Islet precursor cell (in vitro differentiated cells): ENCODE measurements around the gene PLEKHA8.

ENCODE experiments used
- DNase-seq: peaks from one replicate; pipeline ENCODE4 v3.0.0-alpha.2; 2018

PLEKHA8 gene, protein sequence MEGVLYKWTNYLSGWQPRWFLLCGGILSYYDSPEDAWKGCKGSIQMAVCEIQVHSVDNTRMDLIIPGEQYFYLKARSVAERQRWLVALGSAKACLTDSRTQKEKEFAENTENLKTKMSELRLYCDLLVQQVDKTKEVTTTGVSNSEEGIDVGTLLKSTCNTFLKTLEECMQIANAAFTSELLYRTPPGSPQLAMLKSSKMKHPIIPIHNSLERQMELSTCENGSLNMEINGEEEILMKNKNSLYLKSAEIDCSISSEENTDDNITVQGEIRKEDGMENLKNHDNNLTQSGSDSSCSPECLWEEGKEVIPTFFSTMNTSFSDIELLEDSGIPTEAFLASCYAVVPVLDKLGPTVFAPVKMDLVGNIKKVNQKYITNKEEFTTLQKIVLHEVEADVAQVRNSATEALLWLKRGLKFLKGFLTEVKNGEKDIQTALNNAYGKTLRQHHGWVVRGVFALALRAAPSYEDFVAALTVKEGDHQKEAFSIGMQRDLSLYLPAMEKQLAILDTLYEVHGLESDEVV

GRCh38 chr7:30028216-30028748, at the start of gene PLEKHA8:
PLEKHA8 (plus strand) TSS chr7:30028412; CDS start chr7:30028763, 351 bp downstream.
- DNase-seq: peak; percentile 95

GRCh38 chr7:29980151-29980550, 48.1 kb upstream of the PLEKHA8 start:
- DNase-seq: no peak

GRCh38 chr7:29987083-29987482, 41.1 kb upstream of the PLEKHA8 start:
- no peak for DNase-seq

DNA sequence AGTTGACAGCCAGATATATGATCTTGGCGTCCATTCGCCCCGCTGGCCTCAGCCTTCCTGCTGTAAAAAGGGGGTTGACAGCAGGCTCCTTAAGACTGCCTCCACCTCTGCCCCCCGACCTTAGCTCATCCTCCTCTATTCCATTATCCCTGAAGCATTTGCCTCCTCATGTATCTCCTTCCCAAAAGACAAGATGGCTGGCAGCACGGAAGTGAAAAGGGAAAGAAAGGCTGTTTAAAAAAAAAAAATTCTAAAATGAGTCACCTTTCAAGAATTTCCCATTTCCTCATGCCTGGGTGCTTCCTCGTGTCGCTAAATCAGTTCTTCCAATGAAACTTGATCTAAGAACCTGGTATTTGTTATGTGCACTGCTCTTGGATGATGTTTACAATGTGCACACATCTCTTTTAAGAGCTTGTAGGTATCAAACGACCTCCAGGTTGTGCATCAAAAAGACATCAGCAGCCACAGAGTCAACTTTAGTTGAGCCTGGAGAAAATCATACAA, 40.3 kb upstream of the PLEKHA8 start:
- DNase-seq: peak; percentile 68

- DNase-seq: peak; percentile 82
Measured at GRCh38 chr7:29988424-29989256, 39.6 kb upstream of the PLEKHA8 start.

GRCh38 chr7:29989257-29989995, 38.8 kb upstream of the PLEKHA8 start, which contains the start of gene SCRN1:
SCRN1 (minus strand) TSS chr7:29989801; CDS start chr7:29969067, 20,734 bp downstream.
- DNase-seq: peak; percentile 74

DNA sequence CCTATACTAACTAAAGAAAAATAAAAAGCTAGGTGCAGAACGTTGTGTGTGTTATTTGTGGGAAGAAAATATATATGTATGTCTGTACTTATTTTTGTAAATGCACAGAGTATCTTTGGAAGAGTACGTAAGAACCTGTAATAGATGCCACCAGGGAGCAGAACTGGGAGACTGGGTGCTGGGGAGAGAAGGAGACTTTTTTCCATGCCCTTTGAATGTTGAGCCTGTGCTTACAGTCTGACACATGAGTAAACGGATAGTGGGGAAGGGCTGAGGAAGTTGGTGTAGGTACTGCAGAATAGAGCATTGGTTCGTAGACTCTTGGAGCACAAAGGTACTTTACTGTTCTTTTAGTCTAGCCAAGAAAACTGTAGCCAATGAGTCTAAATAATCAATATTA, 37.3 kb upstream of the PLEKHA8 start:
- no peak for DNase-seq

DNA sequence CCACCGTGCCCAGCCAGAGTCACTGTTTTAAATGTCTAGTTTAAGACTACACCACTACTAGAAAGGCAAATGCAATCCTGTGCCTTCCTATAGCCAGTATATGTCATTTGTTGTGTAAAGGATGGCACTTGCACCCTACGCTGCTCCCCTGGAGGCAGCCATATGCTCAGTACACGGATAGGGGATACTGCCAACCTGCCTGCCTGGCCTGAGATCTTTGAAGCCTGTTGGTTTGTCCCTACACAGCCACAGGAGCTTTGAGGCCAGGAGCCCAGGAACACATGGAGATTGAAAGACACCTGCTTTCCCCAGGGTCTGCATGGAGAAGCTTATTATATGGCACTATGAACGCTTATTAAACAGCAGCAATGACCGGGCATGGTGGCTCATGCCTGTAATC, 36.3 kb upstream of the PLEKHA8 start:
- no peak for DNase-seq

- no peak for DNase-seq
Measured at GRCh38 chr7:29993140-29993539, 35.1 kb upstream of the PLEKHA8 start.

- no peak for DNase-seq
Measured at GRCh38 chr7:29995652-29996051, 32.6 kb upstream of the PLEKHA8 start.

GRCh38 chr7:29996321-29996720, 31.9 kb upstream of the PLEKHA8 start:
- no peak for DNase-seq

DNA sequence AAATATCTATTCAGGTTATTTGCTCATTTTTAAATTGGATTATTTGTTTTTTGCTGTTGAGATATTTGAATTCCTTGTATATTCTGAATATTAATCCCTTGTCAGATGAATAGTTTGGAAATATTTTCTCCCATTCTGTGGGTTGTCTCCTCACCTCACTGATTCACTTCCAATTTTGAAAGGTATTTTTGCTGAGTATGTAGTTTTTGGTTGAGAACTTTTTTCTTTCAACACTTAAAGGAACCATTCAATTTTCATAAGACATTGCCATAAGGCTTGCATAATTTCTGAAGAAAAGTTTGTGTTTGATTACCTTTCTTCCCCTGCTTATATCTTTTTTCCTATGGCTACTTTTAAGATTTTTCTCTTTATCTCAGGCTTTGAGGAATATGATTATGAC, 29.7 kb upstream of the PLEKHA8 start:
- DNase-seq: no peak

DNA sequence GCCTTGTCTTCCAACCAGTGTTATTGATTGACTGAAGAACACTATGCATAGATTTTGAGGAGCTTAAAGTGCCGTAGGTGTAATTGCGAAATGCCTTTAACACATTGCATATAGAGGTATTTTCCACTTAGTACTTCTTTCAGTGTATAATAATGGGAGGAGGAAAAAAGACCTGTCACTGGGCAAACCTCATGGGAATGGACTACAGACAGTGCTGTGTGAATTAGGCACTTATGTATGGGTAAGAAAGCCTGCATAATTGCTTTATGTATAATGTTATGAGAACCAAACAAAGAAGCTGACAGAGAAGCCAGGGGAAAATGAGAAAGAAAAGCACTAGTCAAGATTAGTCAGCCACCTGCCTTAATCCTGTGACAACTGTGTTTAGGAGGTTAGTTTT, 26.2 kb upstream of the PLEKHA8 start:
- DNase-seq: no peak

DNA sequence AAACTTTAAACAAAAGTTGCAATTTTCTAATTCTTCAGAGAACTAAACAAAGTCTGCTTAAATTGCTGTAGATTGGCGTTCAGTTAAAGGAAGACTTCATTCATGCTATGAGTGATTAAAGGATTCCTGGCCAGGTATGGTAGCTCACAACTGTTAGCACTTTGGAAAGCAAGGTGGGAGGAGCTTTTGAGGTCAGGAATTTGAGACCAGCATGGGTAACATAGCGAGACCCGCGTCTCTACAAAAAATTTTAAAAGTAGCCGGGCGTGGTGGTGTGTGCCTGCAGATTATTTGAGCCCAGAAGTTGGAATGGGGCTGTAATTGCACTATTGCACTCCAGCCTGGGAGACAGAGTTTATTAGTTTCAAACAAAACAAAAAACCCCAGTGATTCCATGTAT, 25.1 kb upstream of the PLEKHA8 start:
- no peak for DNase-seq

DNA sequence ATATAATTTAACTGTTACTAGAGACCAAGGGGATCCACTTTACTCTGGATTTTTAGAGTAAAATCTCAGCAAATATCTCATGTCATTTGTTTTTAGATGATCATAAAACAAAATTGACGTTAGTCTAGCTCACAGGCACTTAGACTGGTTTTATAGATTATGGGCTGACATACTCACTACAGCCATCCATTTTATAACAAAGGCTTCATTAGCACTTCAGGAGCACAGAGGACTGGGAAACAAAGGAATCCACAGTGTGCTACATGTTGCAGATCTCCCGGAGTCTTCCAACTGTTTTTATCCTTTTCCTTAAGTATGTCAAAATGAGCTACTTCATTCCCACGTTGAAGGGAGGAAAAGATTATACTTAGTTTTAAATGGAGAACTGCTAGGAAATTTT, 22.7 kb upstream of the PLEKHA8 start:
- DNase-seq: no peak

DNA sequence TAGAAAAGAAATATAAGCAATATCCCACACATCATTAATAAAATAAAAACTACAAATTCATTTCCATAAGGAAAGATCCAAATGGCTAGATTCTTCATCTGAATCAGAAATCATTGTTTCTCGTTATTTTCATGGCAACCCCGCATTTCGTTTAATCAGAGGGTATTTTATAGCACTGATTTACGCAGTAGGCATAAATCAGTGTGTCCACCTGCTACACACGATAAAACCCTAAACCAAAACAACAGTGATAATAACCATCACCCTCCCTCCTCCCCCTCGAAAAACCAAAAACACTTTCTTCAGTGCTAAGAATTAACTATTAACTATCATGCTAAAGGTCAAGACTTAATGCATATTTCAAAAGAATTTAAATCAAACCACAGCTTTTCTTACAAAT, 18.2 kb upstream of the PLEKHA8 start:
- DNase-seq: no peak

- no peak for DNase-seq
Measured at GRCh38 chr7:30012757-30013156, 15.5 kb upstream of the PLEKHA8 start.

DNA sequence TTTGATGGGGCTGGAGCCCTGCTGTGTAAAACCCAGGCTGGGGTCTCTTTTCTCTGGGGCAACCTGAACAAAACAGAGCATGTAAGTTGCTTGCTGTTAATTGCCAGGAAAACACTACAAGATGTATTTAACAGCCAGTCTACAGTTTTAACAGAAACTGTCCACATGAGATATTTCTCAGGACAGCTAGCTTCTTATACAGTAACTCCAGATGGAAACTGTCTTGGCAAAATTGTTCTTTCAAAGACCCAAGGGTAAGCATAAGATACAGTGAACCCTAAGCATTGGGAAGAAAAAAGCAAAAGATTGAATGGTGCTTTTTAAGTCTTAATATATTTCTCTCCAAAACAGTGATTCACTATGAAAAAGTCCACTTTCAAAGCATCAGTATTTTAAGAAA, 9.8 kb upstream of the PLEKHA8 start:
- DNase-seq: no peak

GRCh38 chr7:30019387-30019786, 8.8 kb upstream of the PLEKHA8 start:
- no peak for DNase-seq

DNA sequence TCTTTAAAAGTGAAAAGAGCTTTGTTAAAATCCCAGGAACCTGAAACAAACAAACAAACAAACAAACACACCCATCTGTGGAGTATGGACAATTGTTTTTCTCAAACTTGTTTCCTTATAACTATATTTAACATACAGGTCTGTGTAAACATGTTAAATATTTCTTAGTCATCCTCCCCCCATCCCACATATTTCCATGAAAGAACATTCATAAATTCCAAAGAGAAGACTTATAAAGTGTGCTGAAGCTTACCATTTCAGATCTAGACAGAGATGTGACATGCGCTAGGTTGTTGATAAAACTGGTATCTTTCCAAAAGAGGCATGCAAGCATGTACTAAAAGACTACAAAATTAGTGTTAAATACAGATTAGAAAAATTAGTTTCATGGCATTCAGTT, 8.3 kb upstream of the PLEKHA8 start:
- no peak for DNase-seq

GRCh38 chr7:30020535-30020934, 7.7 kb upstream of the PLEKHA8 start:
- no peak for DNase-seq

- no peak for DNase-seq
Measured at GRCh38 chr7:30022991-30023390, 5.2 kb upstream of the PLEKHA8 start.

- no peak for DNase-seq
Measured at GRCh38 chr7:30023524-30023923, 4.7 kb upstream of the PLEKHA8 start.
